SK-N-SH treated with all-trans-retinoic acid at 6 μM for 48 hours (cell line): ENCODE data around the gene RAB31.

Source experiments
- ATAC-seq: fragments of 200-7000 bp; cut with Tn5 transposase; 3 replicates; pipeline ENCODE4 v1.9.1; 2020; ENCODE audit warnings: mild to moderate bottlenecking, moderate library complexity
- BACH2 ChIP-seq: fragments of 250-450 bp; sonication (Bioruptor Pico); IDR thresholded peaks from 2 replicates; pipeline ENCODE4 v1.9.0; 2021; ENCODE audit warnings: mild to moderate bottlenecking, borderline replicate concordance
- CREB5 ChIP-seq: fragments of 250-450 bp; sonication (Bioruptor Pico); IDR thresholded peaks from 2 replicates; pipeline ENCODE4 v1.5.1; 2020; ENCODE audit warnings: low read depth, mild to moderate bottlenecking, moderate library complexity
- CSRNP3 ChIP-seq: fragments of 250-450 bp; sonication (Bioruptor Pico); IDR thresholded peaks from 2 replicates; pipeline ENCODE4 v1.5.1; 2021; ENCODE audit warnings: mild to moderate bottlenecking, moderate library complexity
- GLIS3 ChIP-seq: fragments of 250-450 bp; sonication (Bioruptor Pico); IDR thresholded peaks from 2 replicates; pipeline ENCODE4 v1.5.0; 2020; ENCODE audit warnings: mild to moderate bottlenecking, moderate library complexity
- ISL1 ChIP-seq: fragments of 250-450 bp; sonication (Bioruptor Pico); IDR thresholded peaks from 2 replicates; pipeline ENCODE4 v2.1.2; 2022; ENCODE audit warnings: mild to moderate bottlenecking, moderate library complexity
- OSR1 ChIP-seq: fragments of 250-450 bp; sonication (Bioruptor Pico); IDR thresholded peaks from 2 replicates; pipeline ENCODE4 v1.8.0; 2022; ENCODE audit warnings: moderate library complexity, mild to moderate bottlenecking, inconsistent platforms
- POU6F1 ChIP-seq: fragments of 250-450 bp; sonication (Bioruptor Pico); IDR thresholded peaks from 2 replicates; pipeline ENCODE4 v1.8.0; 2021; ENCODE audit warnings: low read depth, mild to moderate bottlenecking, moderate library complexity, borderline replicate concordance
- PPARA ChIP-seq: fragments of 250-450 bp; sonication (Bioruptor Pico); IDR thresholded peaks from 2 replicates; pipeline ENCODE4 v1.5.0; 2020; ENCODE audit warnings: mild to moderate bottlenecking, borderline replicate concordance
- RARB ChIP-seq: fragments of 250-450 bp; sonication (Bioruptor Pico); IDR thresholded peaks from 2 replicates; pipeline ENCODE4 v1.8.0; 2021; ENCODE audit warnings: mild to moderate bottlenecking, moderate library complexity
- SNAI2 ChIP-seq: fragments of 250-450 bp; sonication (Bioruptor Pico); IDR thresholded peaks from 2 replicates; pipeline ENCODE4 v1.5.0; 2020; ENCODE audit warnings: mild to moderate bottlenecking, moderate library complexity
- TCF4 ChIP-seq: fragments of 250-450 bp; sonication (Bioruptor Pico); IDR thresholded peaks from 2 replicates; pipeline ENCODE4 v1.8.0; 2021; ENCODE audit warnings: mild to moderate bottlenecking, moderate library complexity, borderline replicate concordance
- TOX ChIP-seq: fragments of 250-450 bp; sonication (Bioruptor Pico); IDR thresholded peaks from 2 replicates; pipeline ENCODE4 v1.8.0; 2021; ENCODE audit warnings: mild to moderate bottlenecking, moderate library complexity, borderline replicate concordance
- TSHZ2 ChIP-seq: fragments of 250-450 bp; sonication (Bioruptor Pico); IDR thresholded peaks from 2 replicates; pipeline ENCODE4 v1.5.0; 2020; ENCODE audit warnings: mild to moderate bottlenecking, moderate library complexity
- ZC3H10 ChIP-seq: fragments of 250-450 bp; sonication (Bioruptor Pico); IDR thresholded peaks from 2 replicates; pipeline ENCODE4 v1.5.1; 2021; ENCODE audit warnings: mild to moderate bottlenecking, moderate library complexity
- ZFP3 ChIP-seq: fragments of 250-450 bp; sonication (Bioruptor Pico); IDR thresholded peaks from 2 replicates; pipeline ENCODE4 v1.5.0; 2020; ENCODE audit warnings: mild to moderate bottlenecking, moderate library complexity
- ZNF565 ChIP-seq: fragments of 450-650 bp; formaldehyde crosslinking; conservative IDR thresholded peaks from 2 replicates; pipeline ENCODE4 v1.5.0; 2020; ENCODE audit warnings: low read depth, mild to moderate bottlenecking, moderate library complexity
- ZNF70 ChIP-seq: fragments of 450-650 bp; formaldehyde crosslinking; IDR thresholded peaks from 2 replicates; pipeline ENCODE4 v1.5.0; 2020; ENCODE audit warnings: mild to moderate bottlenecking, moderate library complexity
- ZNF8 ChIP-seq: fragments of 450-650 bp; formaldehyde crosslinking; IDR thresholded peaks from 2 replicates; pipeline ENCODE4 v1.5.0; 2020; ENCODE audit warnings: mild to moderate bottlenecking, moderate library complexity

The RAB31 gene

GRCh38 chr18:9842448-9842847 is 134.3 kb downstream of the RAB31 start:
- no peak for TF ChIP-seq ZNF8
- no peak for ATAC-seq

GRCh38 chr18:9845256-9845655 is 137.2 kb downstream of the RAB31 start:
- ATAC-seq: no peak
- TF ChIP-seq POU6F1 (no peak), SNAI2 (CRISPR knock-in tag) (no peak), GLIS3 (CRISPR knock-in tag) (no peak), PPARA (no peak)
- TF ChIP-seq, all 23 proteins: peak for 0

- no peak for ATAC-seq
- 0 out of 2 replicates have a peak, but pooled peaks have one; percentile 8 for TF ChIP-seq ISL1 (CRISPR knock-in tag)
- TF ChIP-seq TCF4 (CRISPR knock-in tag): no peak
- no peak for TF ChIP-seq ZFP3
These were observed 138.2 kb downstream of the RAB31 start for GRCh38 chr18:9846162-9846925.

GRCh38 chr18:9848170-9848879 is 140.2 kb downstream of the RAB31 start:
- ATAC-seq: no peak
- TF ChIP-seq CSRNP3: no peak
- no peak for TF ChIP-seq ZNF565 (CRISPR knock-in tag)
- no peak for TF ChIP-seq ZC3H10 (CRISPR knock-in tag)
- TF ChIP-seq CREB5 (CRISPR knock-in tag): no peak
- no peak for TF ChIP-seq PPARA
- TF ChIP-seq TSHZ2 (CRISPR knock-in tag): no peak
- TF ChIP-seq ZNF70 (CRISPR knock-in tag): no peak
- TF ChIP-seq ZFP3: no peak
- TF ChIP-seq BACH2: no peak
- TF ChIP-seq TOX (CRISPR knock-in tag): no peak
- no peak for TF ChIP-seq RARB (CRISPR knock-in tag)
- TF ChIP-seq OSR1 (CRISPR knock-in tag): no peak
- TF ChIP-seq ZNF8: no peak

GRCh38 chr18:9849407-9850283 is 141.5 kb downstream of the RAB31 start:
- TF ChIP-seq ZFP3: no peak
- no peak for TF ChIP-seq ZNF565 (CRISPR knock-in tag)
- TF ChIP-seq TOX (CRISPR knock-in tag): no peak
- TF ChIP-seq ZC3H10 (CRISPR knock-in tag): no peak
- no peak for TF ChIP-seq ZNF70 (CRISPR knock-in tag)
- no peak for ATAC-seq
